ENCODE measurements around the gene CACFD1.

DNA sequence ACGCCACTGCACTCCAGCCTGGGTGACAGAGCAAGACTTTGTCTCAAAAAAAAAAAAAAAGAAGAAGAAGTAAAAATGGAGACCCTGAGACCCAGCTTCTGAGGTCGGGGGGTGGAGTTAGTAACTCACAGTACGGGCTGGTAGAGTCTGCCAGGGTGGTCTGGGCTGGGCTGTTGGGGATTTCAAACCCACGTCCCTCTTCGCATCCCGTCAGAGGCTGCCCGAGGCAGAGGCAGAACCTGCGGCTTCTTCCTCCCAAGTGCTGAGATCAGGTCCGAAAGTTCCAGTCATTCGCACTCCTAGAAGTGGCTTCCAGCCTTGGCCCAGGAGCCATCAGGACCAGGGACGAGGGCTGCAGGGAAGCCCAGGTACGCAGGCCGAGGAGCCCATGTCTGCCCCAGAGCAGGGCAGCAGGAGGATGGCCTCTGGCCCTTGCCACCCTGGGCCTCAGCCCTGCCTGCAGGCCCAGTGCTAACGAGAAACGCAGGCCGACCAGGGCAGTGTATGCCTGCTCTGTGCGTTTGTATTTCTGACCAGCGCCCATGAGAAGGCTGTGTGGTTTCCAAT lies 29.0 kb downstream of the CACFD1 start:
- TF ChIP-seq CTCF (IDR thresholded peaks at IDR 0.05; ENCODE audit: borderline replicate concordance, extremely low read depth, low read length, poor library complexity, severe bottlenecking) (no peak), EZH2 (IDR thresholded peaks at IDR 0.05; ENCODE audit: borderline replicate concordance, low read depth, low read length, severe bottlenecking) (no peak)
